CD14-positive monocyte (primary cell): Measurements from ENCODE around the gene PLSCR4. TPM values are rescaled to one million over a fixed set of nuclear protein-coding genes. Genes with fewer than 3 reads are reported as not detected.

Source experiments
- DNase-seq, 3 donors: peaks; one replicate each; pipeline ENCODE4 v3.0.0-alpha.2; 2011 to 2022
- H2AFZ ChIP-seq: 2 replicates; pipeline ENCODE4 v1.6.0; 2012; ENCODE audit warnings: mild to moderate bottlenecking, low read depth, low read length, inconsistent platforms; ENCODE audit not compliant: insufficient read depth, poor library complexity, severe bottlenecking
- H3K27ac ChIP-seq, 2 donors: 1 replicate in 1 of 2; 2 replicates in 1 of 2; pipeline ENCODE4 v1.5.1; 2012 to 2013; ENCODE audit warnings: low read length in 2 of 2, control low read depth in 1 of 2, inconsistent platforms in 1 of 2, low read depth in 1 of 2, mild to moderate bottlenecking in 1 of 2
- H3K27me3 ChIP-seq, 2 donors: one replicate each; pipeline versions ENCODE4 v1.6.0 to v1.6.1; 2011 to 2013; ENCODE audit warnings: low read length in 2 of 2; ENCODE audit not compliant: control insufficient read depth in 2 of 2, insufficient read depth in 2 of 2
- H3K36me3 ChIP-seq, 2 donors: replicated peaks in 1 of 2; 1 replicate in 1 of 2; 2 replicates in 1 of 2; pipeline versions ENCODE4 v1.5.1 to v1.6.1; 2012 to 2013; ENCODE audit warnings: low read length in 2 of 2, control low read depth in 1 of 2, inconsistent platforms in 1 of 2, mild to moderate bottlenecking in 1 of 2; ENCODE audit not compliant: insufficient read depth in 2 of 2, control insufficient read depth in 1 of 2
- H3K4me1 ChIP-seq, 2 donors: 1 replicate in 1 of 2; 2 replicates in 1 of 2; pipeline versions ENCODE4 v1.5.1 to v1.6.1; 2012 to 2013; ENCODE audit warnings: low read length in 2 of 2, control low read depth in 1 of 2, inconsistent platforms in 1 of 2, mild to moderate bottlenecking in 1 of 2, moderate library complexity in 1 of 2; ENCODE audit not compliant: insufficient read depth in 2 of 2, control insufficient read depth in 1 of 2
- H3K4me2 ChIP-seq: replicated peaks from 2 replicates; pipeline ENCODE3; 2012; ENCODE audit warnings: low read length, moderate library complexity, mild to moderate bottlenecking; ENCODE audit not compliant: poor library complexity, severe bottlenecking; ENCODE audit errors: extremely low read depth
- H3K4me3 ChIP-seq, 3 experiments: fragments of 200-600 bp in 1 of 3; sonication (generic) in 1 of 3; replicated peaks in 1 of 3; 1 replicate in 2 of 3; 2 replicates in 1 of 3; pipeline ENCODE4 v1.5.1; 2011 to 2013; ENCODE audit warnings: low read length in 3 of 3, mild to moderate bottlenecking in 3 of 3, control low read depth in 2 of 3, low read depth in 2 of 3, inconsistent platforms in 1 of 3, moderate library complexity in 1 of 3
- H3K79me2 ChIP-seq: 2 replicates; pipeline ENCODE4 v1.6.0; 2012; ENCODE audit warnings: mild to moderate bottlenecking, control low read depth, inconsistent platforms, low read length, moderate library complexity; ENCODE audit not compliant: insufficient read depth
- H3K9ac ChIP-seq: 2 replicates; pipeline ENCODE4 v1.6.0; 2017; ENCODE audit warnings: low read length, mild to moderate bottlenecking; ENCODE audit not compliant: insufficient read depth, poor library complexity, severe bottlenecking
- H3K9me3 ChIP-seq, 2 donors: replicated peaks in 1 of 2; 1 replicate in 1 of 2; 2 replicates in 1 of 2; pipeline versions ENCODE4 v1.5.1 to v1.6.1; 2012 to 2013; ENCODE audit warnings: low read length in 2 of 2, control low read depth in 1 of 2; ENCODE audit not compliant: control insufficient read depth in 1 of 2, insufficient read depth in 1 of 2
- H4K20me1 ChIP-seq: 2 replicates; pipeline ENCODE4 v1.6.0; 2012; ENCODE audit warnings: mild to moderate bottlenecking, low read length, control low read depth, moderate library complexity; ENCODE audit not compliant: insufficient read depth
- H3K27ac Mint-ChIP-seq, 7 donors: one replicate each; pipeline ENCODE4 v1.8.0; 2020; ENCODE audit warnings: mild to moderate bottlenecking in 7 of 7, mixed read lengths in 7 of 7, moderate library complexity in 6 of 7, inconsistent platforms in 2 of 7
- H3K27me3 Mint-ChIP-seq, 3 donors: one replicate each; pipeline ENCODE4 v1.8.0; 2021 to 2022; ENCODE audit warnings: low read depth in 3 of 3, mild to moderate bottlenecking in 3 of 3, mixed read lengths in 3 of 3, moderate library complexity in 3 of 3, inconsistent platforms in 1 of 3
- H3K36me3 Mint-ChIP-seq, 2 donors: one replicate each; pipeline ENCODE4 v1.8.0; 2020; ENCODE audit warnings: mixed read lengths in 2 of 2, inconsistent platforms in 1 of 2, mild to moderate bottlenecking in 1 of 2
- H3K4me1 Mint-ChIP-seq: one replicate; pipeline ENCODE4 v1.8.0; 2020; ENCODE audit warnings: mild to moderate bottlenecking, mixed read lengths
- H3K4me3 Mint-ChIP-seq, 2 donors: one replicate each; pipeline ENCODE4 v1.8.0; 2020; ENCODE audit warnings: mild to moderate bottlenecking in 2 of 2, mixed read lengths in 2 of 2, moderate library complexity in 1 of 2
- H3K9me3 Mint-ChIP-seq, 7 donors: one replicate each; pipeline ENCODE4 v1.8.0; 2020 to 2022; ENCODE audit warnings: mixed read lengths in 7 of 7, mild to moderate bottlenecking in 6 of 7, moderate library complexity in 6 of 7, inconsistent platforms in 2 of 7
- WGBS: methylation state at CpG from one replicate; pipeline ENCODE4 v1.1.5; 2013; ENCODE audit warnings: missing lambda C conversion rate; ENCODE audit not compliant: insufficient coverage; 5-methylcytosine and 5-hydroxymethylcytosine counted together
- intact Hi-C, 2 donors: fragments of 100-400 bp; cut with micrococcal nuclease; formaldehyde crosslinking; loops; one replicate each; pipeline versions ENCODE4 v1.15.0 to v1.15.1; 2023
- polyA plus RNA-seq, 3 donors: library from polyadenylated mRNA; depleted of rRNA in 1 of 3; unstranded in 2 of 3; stranded (reverse) in 1 of 3; fragments of 300-500 nt in 2 of 3; fragments of >200 nt in 1 of 3; fragmentation: Illumina TruSeq in 2 of 3; gene quantifications; 1 replicate in 2 of 3; 2 replicates in 1 of 3; pipeline ENCODE4 v1.2.3, GENCODE V29; 2012 to 2021
- TF ChIP-seq, protein P1 (sequence below): fragments of 200-600 bp; IDR thresholded peaks from one replicate; pipeline ENCODE4 v1.8.0; 2022; ENCODE audit warnings: antibody characterized with exemption, mild to moderate bottlenecking

The PLSCR4 gene
- polyA plus RNA-seq, 3 donors, result 0.05 TPM; not detected in 2

GRCh38 chr3:146271180-146271579, 20.3 kb upstream of the PLSCR4 start:
- H3K4me1 ChIP-seq, result no peaks in the 10 kb centered on the region
- no peaks in the 10 kb centered on the region for H4K20me1 ChIP-seq
- H3K9ac ChIP-seq, result no peak overlapping the region
- DNase-seq, result no peak
- no peak overlapping the region for H2AFZ ChIP-seq
- H3K79me2 ChIP-seq, result no peaks in the 10 kb centered on the region
- H3K9me3 Mint-ChIP-seq, result peaks cover 0 to 4% (median 0%) of the 10 kb centered on the region in 7 donors
- H3K27ac ChIP-seq, result no peak overlapping the region
- H3K36me3 ChIP-seq, result no peaks in the 10 kb centered on the region
- intact Hi-C loops, result no loop called here
- peaks cover 0 to 2% (median 0%) of the 10 kb centered on the region in 3 donors for H3K27me3 Mint-ChIP-seq
- H3K4me3 Mint-ChIP-seq, result no peak overlapping the region
- no peaks in the 10 kb centered on the region for H3K4me1 Mint-ChIP-seq
- no peak overlapping the region for H3K27ac Mint-ChIP-seq
- H3K4me2 ChIP-seq, result no peak overlapping the region
- no peaks in the 10 kb centered on the region for H3K9me3 ChIP-seq
- no peaks in the 10 kb centered on the region for H3K27me3 ChIP-seq
- no peak overlapping the region for H3K4me3 ChIP-seq
- no peaks in the 10 kb centered on the region for H3K36me3 Mint-ChIP-seq
- TF ChIP-seq, protein P1, sequence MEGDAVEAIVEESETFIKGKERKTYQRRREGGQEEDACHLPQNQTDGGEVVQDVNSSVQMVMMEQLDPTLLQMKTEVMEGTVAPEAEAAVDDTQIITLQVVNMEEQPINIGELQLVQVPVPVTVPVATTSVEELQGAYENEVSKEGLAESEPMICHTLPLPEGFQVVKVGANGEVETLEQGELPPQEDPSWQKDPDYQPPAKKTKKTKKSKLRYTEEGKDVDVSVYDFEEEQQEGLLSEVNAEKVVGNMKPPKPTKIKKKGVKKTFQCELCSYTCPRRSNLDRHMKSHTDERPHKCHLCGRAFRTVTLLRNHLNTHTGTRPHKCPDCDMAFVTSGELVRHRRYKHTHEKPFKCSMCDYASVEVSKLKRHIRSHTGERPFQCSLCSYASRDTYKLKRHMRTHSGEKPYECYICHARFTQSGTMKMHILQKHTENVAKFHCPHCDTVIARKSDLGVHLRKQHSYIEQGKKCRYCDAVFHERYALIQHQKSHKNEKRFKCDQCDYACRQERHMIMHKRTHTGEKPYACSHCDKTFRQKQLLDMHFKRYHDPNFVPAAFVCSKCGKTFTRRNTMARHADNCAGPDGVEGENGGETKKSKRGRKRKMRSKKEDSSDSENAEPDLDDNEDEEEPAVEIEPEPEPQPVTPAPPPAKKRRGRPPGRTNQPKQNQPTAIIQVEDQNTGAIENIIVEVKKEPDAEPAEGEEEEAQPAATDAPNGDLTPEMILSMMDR, result no peak

DNA sequence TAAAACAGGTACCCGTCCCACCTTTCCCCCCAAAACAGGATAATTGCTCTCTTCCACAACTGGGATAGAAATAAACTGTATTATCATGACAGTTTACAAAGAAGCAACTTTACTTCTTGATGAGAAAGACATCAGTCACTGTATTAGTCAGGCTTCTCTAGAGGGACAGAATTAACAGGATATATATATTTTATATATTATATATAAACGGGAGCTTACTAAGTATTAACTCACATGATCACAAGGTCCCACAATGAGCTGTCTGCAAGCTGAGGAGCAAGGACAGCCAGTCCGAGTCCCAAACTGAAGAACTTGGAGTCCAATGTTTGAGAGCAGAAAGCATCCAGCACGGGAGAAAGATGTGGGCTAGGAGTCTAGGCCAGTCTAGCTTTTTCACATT, 18.4 kb upstream of the PLSCR4 start:
- no peaks in the 10 kb centered on the region for H3K36me3 ChIP-seq
- TF ChIP-seq, protein P1, result no peak
- H3K4me1 ChIP-seq, result no peaks in the 10 kb centered on the region
- H3K9me3 ChIP-seq, result no peaks in the 10 kb centered on the region
- no peak overlapping the region for H3K9ac ChIP-seq
- no peak overlapping the region for H3K4me2 ChIP-seq
- DNase-seq, result no peak
- intact Hi-C loops, result no loop called here
- H3K4me1 Mint-ChIP-seq, result no peaks in the 10 kb centered on the region
- no peak overlapping the region for H3K27ac Mint-ChIP-seq
- no peaks in the 10 kb centered on the region for H3K27me3 ChIP-seq
- peaks cover 0 to 2% (median 0%) of the 10 kb centered on the region in 3 donors for H3K27me3 Mint-ChIP-seq
- H3K4me3 Mint-ChIP-seq, result no peak overlapping the region
- 88% methylated on average over 2 of the region's 4 CpGs for WGBS
- no peak overlapping the region for H3K27ac ChIP-seq
- H2AFZ ChIP-seq, result no peak overlapping the region
- H3K4me3 ChIP-seq, result no peak overlapping the region
- H3K9me3 Mint-ChIP-seq, result peaks cover 0 to 4% (median 0%) of the 10 kb centered on the region in 7 donors
- H3K36me3 Mint-ChIP-seq, result no peaks in the 10 kb centered on the region
- H4K20me1 ChIP-seq, result no peaks in the 10 kb centered on the region
- H3K79me2 ChIP-seq, result no peaks in the 10 kb centered on the region
